CD4-positive, alpha-beta T cell treated with Interleukin-4 for 1 hour (primary cell): ENCODE results near the gene LSMEM2.
"Not testable (repeated sequence)": the region's sequence is repeated elsewhere in the genome, so short reads cannot be mapped to it uniquely, and the experiment has no call there.

Experiments used
- DNase-seq, 2 donors: peaks; one replicate each; pipeline ENCODE4 v3.0.0-alpha.2; 2020 to 2022

The LSMEM2 gene

GRCh38 chr3:50284121-50284520 lies 5.2 kb downstream of the LSMEM2 start:
- DNase-seq = not testable (repeated sequence)

- no peak for DNase-seq
Measured at GRCh38 chr3:50286322-50287227, 7.7 kb downstream of the LSMEM2 start.

DNA sequence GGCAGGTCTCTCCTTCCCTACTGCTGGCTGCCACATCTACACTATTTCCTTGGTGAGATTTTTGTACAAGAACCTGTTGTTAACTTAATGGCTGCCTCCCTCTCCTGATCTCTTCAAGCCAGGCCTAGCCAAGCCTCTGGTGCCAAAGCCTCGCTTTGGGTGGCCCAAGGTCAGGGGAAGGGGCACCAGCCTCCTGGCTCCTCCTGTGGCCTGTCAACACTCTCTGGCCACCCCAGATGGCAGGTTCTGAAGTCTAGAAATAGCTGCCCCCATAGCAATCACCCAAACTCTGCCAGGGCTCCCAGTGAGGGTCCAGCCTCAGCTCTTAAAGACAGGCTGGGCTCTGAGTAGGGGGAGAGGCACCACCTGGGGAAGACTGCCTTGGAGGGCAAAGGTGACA lies 8.4 kb downstream of the LSMEM2 start:
- no peak for DNase-seq

- no peak for DNase-seq
Measured at GRCh38 chr3:50288387-50289007, 9.6 kb downstream of the LSMEM2 start.

DNA sequence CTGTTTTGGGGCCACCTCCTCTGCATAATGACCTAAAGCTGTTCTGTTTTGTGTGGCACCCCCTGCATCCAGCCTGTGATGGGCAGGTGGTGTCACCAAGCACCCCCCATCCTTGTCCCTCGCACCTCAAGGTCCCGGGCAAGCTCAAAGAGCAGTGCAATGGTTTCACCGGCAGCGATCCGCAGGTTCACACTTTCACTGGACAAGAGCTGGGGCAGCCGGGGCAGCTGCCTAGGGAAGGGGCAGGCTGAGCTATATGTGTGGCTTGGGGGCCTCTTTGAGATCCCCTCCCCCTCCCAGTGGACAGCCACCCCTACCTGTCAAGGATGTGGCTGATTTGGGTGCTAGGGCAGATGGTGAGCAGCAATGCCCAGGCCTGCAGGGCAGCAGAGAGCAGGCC lies 10.2 kb downstream of the LSMEM2 start:
- DNase-seq = no peak

- no peak for DNase-seq
Measured at GRCh38 chr3:50290161-50290641, 11.3 kb downstream of the LSMEM2 start.

GRCh38 chr3:50292159-50293078 lies 13.5 kb downstream of the LSMEM2 start, which contains the start of gene IFRD2:
Gene IFRD2 (minus strand): TSS chr3:50292429. CDS start chr3:50292274, 155 bp downstream.
- peak; percentile 97 for DNase-seq

DNA sequence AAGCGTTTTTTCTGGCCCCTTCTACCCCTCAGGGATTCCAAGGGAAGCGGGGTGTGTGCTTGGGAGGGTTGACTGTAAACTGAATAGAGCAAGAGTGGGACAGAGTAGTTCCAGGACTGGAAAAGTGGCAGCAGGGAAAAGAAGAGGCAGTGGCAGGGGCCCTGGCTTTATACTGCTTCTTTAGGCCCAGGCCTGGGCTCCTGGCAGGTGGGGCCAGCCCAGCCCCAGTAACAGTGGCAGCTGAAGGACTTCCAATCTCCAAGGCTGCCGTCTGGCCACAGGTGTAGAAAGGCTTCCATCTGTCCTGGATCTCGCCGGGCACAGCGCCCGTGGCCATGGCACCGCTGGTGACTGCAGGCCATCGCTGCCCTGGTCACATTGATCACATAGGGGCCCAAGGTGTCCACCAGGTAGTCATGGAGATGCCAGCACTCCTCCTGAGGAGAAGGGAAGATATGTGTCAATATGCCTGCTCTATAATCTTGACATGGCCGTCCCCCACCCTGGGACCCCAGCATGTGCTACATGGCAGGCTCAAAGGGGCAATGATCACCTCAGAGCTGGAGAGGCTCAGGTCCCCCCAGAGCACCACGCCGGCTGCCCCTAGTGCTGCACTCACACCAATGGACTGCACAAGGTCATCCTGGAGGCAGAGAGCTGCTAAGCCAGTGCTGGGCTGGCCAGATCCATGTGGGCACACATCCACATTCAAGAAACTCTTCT lies 14.4 kb downstream of the LSMEM2 start:
- DNase-seq = no peak

DNA sequence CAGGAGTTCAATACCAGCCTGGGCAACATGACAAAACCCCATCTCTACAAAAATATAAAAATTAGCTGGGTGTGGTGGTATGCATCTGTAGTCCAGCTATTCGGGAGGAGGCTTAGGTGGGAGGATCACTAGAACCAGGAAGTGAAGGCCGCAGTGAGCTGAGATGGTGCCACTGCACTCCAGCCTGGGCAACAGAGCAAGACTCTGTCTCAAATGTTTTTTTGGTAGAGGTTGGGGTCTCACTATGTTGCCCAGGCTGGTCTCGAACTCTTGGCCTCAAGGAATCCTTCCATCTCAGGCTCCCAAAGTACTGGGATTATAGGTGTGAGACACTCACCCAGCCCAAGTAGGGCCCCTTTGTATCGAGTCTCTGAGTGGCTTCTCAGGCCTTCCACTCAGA lies 15.2 kb downstream of the LSMEM2 start:
- no peak for DNase-seq

DNA sequence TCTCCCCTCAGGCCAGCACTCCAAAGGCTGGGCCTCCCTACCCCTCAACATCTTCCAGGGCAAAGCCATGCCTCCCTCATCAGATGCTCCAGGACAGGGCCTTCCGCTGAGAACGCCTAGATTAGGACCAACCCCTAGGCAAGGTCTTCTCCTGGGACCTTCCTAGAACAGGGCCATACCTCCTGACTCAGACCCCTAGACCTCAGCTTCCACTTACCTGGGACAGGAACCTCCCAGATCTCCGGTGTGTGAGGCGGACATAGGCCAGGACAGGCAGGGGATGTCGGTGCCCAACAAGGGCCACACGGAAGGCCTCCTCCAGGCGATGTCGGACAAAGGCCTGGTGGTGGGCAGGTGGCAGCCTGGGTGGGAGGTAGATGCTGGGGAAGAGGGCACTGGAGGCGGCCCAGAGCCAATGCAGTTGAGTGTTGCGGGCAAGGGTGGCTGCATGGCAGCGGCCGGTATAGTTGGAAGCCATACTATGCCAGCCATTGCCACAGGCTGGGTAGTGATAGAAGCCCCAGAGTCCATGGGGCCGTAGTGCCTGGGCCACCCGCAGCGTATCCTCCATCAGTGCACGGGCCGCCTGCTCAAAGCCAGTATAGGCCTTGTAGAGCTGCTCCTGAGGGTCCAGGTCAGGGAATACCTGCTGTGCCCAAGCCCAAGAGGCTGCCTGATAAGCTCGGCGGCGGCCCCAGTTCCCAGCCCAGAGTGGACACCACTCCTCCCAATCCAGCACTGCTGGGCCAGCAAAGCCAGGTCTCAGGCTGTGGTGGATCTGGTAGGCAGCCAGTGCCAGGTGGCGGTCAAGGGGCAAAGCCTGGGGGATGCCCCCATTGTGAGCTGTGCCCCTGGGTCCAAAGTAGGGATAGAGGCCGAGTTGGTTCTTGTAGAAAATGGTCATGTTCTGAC lies 15.9 kb downstream of the LSMEM2 start:
- DNase-seq = no peak

GRCh38 chr3:50295553-50296431 lies 16.9 kb downstream of the LSMEM2 start:
- no peak for DNase-seq

- DNase-seq = no peak
Measured at GRCh38 chr3:50296721-50297383, 18.0 kb downstream of the LSMEM2 start.

- DNase-seq = no peak
Measured at GRCh38 chr3:50297384-50297775, 18.5 kb downstream of the LSMEM2 start.

- DNase-seq = no peak
Measured at GRCh38 chr3:50297896-50298725, 19.2 kb downstream of the LSMEM2 start.

DNA sequence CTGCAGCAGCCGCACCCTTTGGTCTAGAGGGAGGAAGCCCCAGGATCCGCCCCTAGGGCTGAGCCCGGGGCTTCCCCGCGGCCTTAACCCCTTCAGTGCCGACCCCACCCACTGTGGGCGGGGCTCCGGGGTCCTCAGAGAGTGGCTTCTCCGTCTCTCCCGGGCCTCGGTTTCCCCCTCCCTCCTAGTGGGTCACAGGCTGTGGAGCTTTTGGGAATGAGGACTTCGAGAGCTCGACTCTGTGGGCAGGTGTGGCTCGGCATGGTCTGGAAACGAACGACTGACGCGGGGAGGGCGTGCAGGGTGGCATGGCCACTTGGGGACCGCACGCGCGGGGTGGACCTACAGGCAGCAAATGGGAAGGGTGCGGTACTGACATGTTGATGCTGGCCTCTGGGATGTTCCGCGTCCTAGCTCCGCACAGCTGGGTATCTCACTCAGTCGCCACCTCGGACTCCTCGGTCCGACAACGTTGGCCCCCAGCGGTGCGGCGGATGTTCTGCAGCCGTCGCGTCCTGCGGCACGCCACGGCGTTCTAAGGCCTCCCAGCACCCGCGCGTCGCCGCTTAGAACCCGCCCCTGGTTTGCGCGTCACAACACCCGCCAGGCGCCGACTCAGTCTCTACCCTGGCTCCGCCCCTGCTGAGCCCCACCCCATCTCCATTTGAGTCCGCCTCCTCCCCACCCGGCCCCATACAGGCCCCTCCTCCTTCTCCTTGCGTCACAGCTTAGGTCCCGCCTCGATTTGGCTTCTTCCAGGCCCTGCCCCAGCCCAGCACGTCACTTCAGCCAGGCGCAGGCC lies 20.1 kb downstream of the LSMEM2 start, which contains the start of the genes HYAL3 and NAA80:
Gene HYAL3 (minus strand): TSS at position 570 of the 802 bp plus-strand sequence. CDS start 3,803 bp downstream, outside the sequence.
Gene NAA80 (minus strand): TSS at position 570 of the 802 bp plus-strand sequence. CDS start 1,942 bp downstream, outside the sequence.
- DNase-seq = peak; percentile 99 to 100

DNA sequence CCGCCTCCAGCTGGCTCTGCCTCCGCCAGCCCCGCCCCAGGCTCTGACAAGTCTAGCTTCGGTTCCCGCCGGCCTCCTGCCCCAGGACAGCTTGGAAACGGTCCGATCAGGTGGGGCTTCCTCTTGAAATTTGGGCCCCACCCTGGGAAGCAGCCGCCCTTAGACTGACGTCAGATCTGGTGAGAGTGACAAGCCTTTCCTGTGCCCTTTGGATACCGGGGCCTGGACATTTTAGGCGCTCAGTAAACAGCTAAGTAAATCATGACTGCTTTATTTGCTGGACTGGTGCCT lies 20.7 kb downstream of the LSMEM2 start:
- no peak for DNase-seq

DNA sequence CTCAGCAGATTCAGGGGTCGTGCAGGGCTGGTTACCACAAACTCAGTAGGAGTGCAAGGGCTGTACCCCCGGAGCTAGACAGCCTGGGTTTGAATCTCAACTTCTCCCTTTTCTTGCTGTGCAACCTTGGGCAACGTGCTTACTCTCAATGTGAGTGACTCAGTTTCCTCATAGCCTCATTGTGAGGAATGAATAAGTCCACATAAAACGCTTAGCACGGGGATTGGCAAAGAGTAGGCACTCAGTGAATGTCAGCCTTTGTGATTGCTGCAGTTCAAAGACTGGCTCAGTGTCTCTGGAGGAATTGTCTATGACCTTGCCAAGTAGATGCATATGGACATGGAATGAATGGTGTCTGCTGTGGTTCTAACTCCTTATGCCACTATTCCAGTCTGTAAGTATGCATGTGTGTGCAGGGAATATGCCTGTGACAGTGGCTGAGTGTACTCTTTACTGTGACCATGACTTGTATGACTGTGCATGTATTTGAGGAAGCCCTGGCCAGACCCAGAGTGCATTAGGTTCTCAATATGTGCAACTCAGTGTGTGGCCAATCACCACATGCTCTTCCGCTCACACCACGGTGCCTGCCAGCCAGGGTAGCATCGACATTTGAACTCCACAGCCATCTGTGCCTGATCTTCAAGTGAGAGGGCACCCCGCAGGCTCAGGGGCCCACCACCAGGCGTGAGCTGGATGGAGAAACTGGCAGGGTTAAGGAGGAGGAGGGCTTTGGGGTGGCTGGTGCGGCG lies 21.2 kb downstream of the LSMEM2 start:
- peak in 1 of 2 donors; percentile 65 for DNase-seq
